Measurements from ENCODE around the gene RSL1D1. TPM values are rescaled to one million over a fixed set of nuclear protein-coding genes. Genes with fewer than 3 reads are reported as not detected.

The RSL1D1 gene
- total RNA-seq = 125 and 167 TPM in 2 replicates

GRCh38 chr16:11851294-11852091 is at the start of gene RSL1D1:
Gene RSL1D1 (minus strand): TSS chr16:11851542. CDS start chr16:11851512, 30 bp downstream.

GRCh38 chr16:11797166-11797956 is 54.0 kb downstream of the RSL1D1 start, which contains the start of gene ZC3H7A:
Gene ZC3H7A (minus strand): TSS chr16:11797258. CDS start chr16:11782354, 14,904 bp downstream.

Other genes with a start within 250 kb of the RSL1D1 start
- 5.0 and 8.3 TPM in 2 replicates for gene SNN, start 183.1 kb downstream of the RSL1D1 start, total RNA-seq
- 47.0 and 61.5 TPM in 2 replicates for gene TXNDC11, start 108.7 kb downstream of the RSL1D1 start, total RNA-seq
- 34.6 and 58.9 TPM in 2 replicates for gene ZC3H7A, start 54.3 kb downstream of the RSL1D1 start, total RNA-seq
- gene GSPT1, start 64.4 kb upstream of the RSL1D1 start, total RNA-seq = 111 and 153 TPM in 2 replicates
- 2.6 and 5.5 TPM in 2 replicates for gene NPIPB2, start 90.5 kb upstream of the RSL1D1 start, total RNA-seq
- not detected in 2 replicates for gene TNFRSF17, start 113.7 kb upstream of the RSL1D1 start, total RNA-seq
- 16.0 and 23.6 TPM in 2 replicates for gene SNX29, start 125.2 kb upstream of the RSL1D1 start, total RNA-seq

Measured in placental pericyte (primary cell).